IPS DF 6.9 (cell line): ENCODE results near the gene ANTXR1.

Source experiments
- DNase-seq: peaks from one replicate; pipeline ENCODE4 v3.0.0-alpha.2; 2013; ENCODE audit warnings: low read depth, low spot score
- H3K27ac ChIP-seq: one replicate; pipeline ENCODE4 v1.5.1; 2013; ENCODE audit warnings: low read length, control low read depth
- H3K27me3 ChIP-seq: 2 replicates; pipeline ENCODE4 v1.6.1; 2013; ENCODE audit warnings: mild to moderate bottlenecking, low read length; ENCODE audit not compliant: control insufficient read depth, insufficient read depth
- H3K36me3 ChIP-seq: 2 replicates; pipeline ENCODE4 v1.6.1; 2013; ENCODE audit warnings: low read length; ENCODE audit not compliant: control insufficient read depth, insufficient read depth
- H3K4me1 ChIP-seq: 2 replicates; pipeline ENCODE4 v1.6.1; 2013; ENCODE audit warnings: low read length; ENCODE audit not compliant: control insufficient read depth, insufficient read depth
- H3K4me3 ChIP-seq: 2 replicates; pipeline ENCODE4 v1.5.1; 2013; ENCODE audit warnings: mild to moderate bottlenecking, low read length
- H3K9me3 ChIP-seq: 2 replicates; pipeline ENCODE4 v1.6.1; 2013; ENCODE audit warnings: low read length, inconsistent platforms; ENCODE audit not compliant: control insufficient read depth, insufficient read depth
- WGBS: extraction: QIAGEN DNeasy Blood & Tissue Kit; methylation state at CpG from one replicate; pipeline ENCODE4 v1.1.7; 2013; ENCODE audit warnings: mixed read lengths, missing lambda C conversion rate; ENCODE audit not compliant: insufficient read length, insufficient coverage; 5-methylcytosine and 5-hydroxymethylcytosine counted together

Gene ANTXR1

GRCh38 chr2:69216535-69217332 is 203.8 kb downstream of the ANTXR1 start:
- H3K9me3 ChIP-seq = no peaks in the 10 kb centered on the region
- no peaks in the 10 kb centered on the region for H3K36me3 ChIP-seq
- H3K27ac ChIP-seq = no peak overlapping the region
- no peak for DNase-seq
- H3K27me3 ChIP-seq = no peaks in the 10 kb centered on the region
- H3K4me3 ChIP-seq = no peak overlapping the region
- no CpG with 5 or more reads among the region's 4 CpGs for WGBS
- H3K4me1 ChIP-seq = 0 out of 2 replicates have a peak, but pooled peaks cover 1% of the 10 kb centered on the region

GRCh38 chr2:69217333-69218080 is 204.5 kb downstream of the ANTXR1 start:
- Histone ChIP-seq H3K9me3 (no peaks in the 10 kb centered on the region), H3K4me1 (no peaks in the 10 kb centered on the region), H3K4me3 (no peak overlapping the region), H3K27ac (no peak overlapping the region), H3K27me3 (no peaks in the 10 kb centered on the region), H3K36me3 (no peaks in the 10 kb centered on the region)
- no peak for DNase-seq
- no CpG with 5 or more reads among the region's 4 CpGs for WGBS

- H3K27ac ChIP-seq = no peak overlapping the region
- no peaks in the 10 kb centered on the region for H3K4me1 ChIP-seq
Observed at GRCh38 chr2:69221512-69221911, 208.5 kb downstream of the ANTXR1 start.

GRCh38 chr2:69221960-69222751 is 209.2 kb downstream of the ANTXR1 start:
- Histone ChIP-seq H3K27ac (no peak overlapping the region), H3K4me1 (no peaks in the 10 kb centered on the region), H3K4me3 (no peak overlapping the region), H3K36me3 (no peaks in the 10 kb centered on the region), H3K9me3 (no peaks in the 10 kb centered on the region), H3K27me3 (no peaks in the 10 kb centered on the region)
- WGBS = no CpG with 5 or more reads among the region's 6 CpGs
- DNase-seq = no peak

More at GRCh38 chr2:69221512-69221911, 208.5 kb downstream of the ANTXR1 start:
- no peak for DNase-seq
- no peaks in the 10 kb centered on the region for H3K36me3 ChIP-seq
- no peaks in the 10 kb centered on the region for H3K27me3 ChIP-seq
- H3K9me3 ChIP-seq = no peaks in the 10 kb centered on the region
- H3K4me3 ChIP-seq = no peak overlapping the region

GRCh38 chr2:69222953-69223658 is 210.1 kb downstream of the ANTXR1 start:
- no CpG with 5 or more reads among the region's 3 CpGs for WGBS
- DNase-seq = no peak
- no peak overlapping the region for H3K27ac ChIP-seq
- no peak overlapping the region for H3K4me3 ChIP-seq
- no peaks in the 10 kb centered on the region for H3K36me3 ChIP-seq
- H3K9me3 ChIP-seq = no peaks in the 10 kb centered on the region
- H3K27me3 ChIP-seq = no peaks in the 10 kb centered on the region
- H3K4me1 ChIP-seq = no peaks in the 10 kb centered on the region

- WGBS = no CpG with 5 or more reads among the region's 6 CpGs
- no peak for DNase-seq
Observed at GRCh38 chr2:69223759-69224511, 211.0 kb downstream of the ANTXR1 start.

GRCh38 chr2:69224512-69224837 is 211.5 kb downstream of the ANTXR1 start:
- H3K9me3 ChIP-seq = no peaks in the 10 kb centered on the region
- H3K36me3 ChIP-seq = no peaks in the 10 kb centered on the region
- H3K4me3 ChIP-seq = no peak overlapping the region
- no peak for DNase-seq
- no peak overlapping the region for H3K27ac ChIP-seq
- no peaks in the 10 kb centered on the region for H3K4me1 ChIP-seq
- no CpG with 5 or more reads among the region's 3 CpGs for WGBS
- no peaks in the 10 kb centered on the region for H3K27me3 ChIP-seq

More at GRCh38 chr2:69223759-69224511, 211.0 kb downstream of the ANTXR1 start:
- no peaks in the 10 kb centered on the region for H3K4me1 ChIP-seq
- no peak overlapping the region for H3K4me3 ChIP-seq
- H3K27me3 ChIP-seq = no peaks in the 10 kb centered on the region
- no peaks in the 10 kb centered on the region for H3K9me3 ChIP-seq
- no peaks in the 10 kb centered on the region for H3K36me3 ChIP-seq
- no peak overlapping the region for H3K27ac ChIP-seq

GRCh38 chr2:69225933-69226332 is 213.0 kb downstream of the ANTXR1 start:
- WGBS = no CpG with 5 or more reads among the region's 2 CpGs
- no peaks in the 10 kb centered on the region for H3K36me3 ChIP-seq
- H3K4me1 ChIP-seq = no peaks in the 10 kb centered on the region
- H3K4me3 ChIP-seq = no peak overlapping the region
- no peaks in the 10 kb centered on the region for H3K9me3 ChIP-seq
- no peaks in the 10 kb centered on the region for H3K27me3 ChIP-seq
- no peak for DNase-seq
- H3K27ac ChIP-seq = no peak overlapping the region

- H3K9me3 ChIP-seq = no peaks in the 10 kb centered on the region
- H3K27me3 ChIP-seq = no peaks in the 10 kb centered on the region
- no peak overlapping the region for H3K27ac ChIP-seq
- DNase-seq = no peak
- no peaks in the 10 kb centered on the region for H3K4me1 ChIP-seq
- H3K4me3 ChIP-seq = no peak overlapping the region
- WGBS = no CpG with 5 or more reads among the region's 3 CpGs
- no peaks in the 10 kb centered on the region for H3K36me3 ChIP-seq
Observed at GRCh38 chr2:69226903-69227302, 213.9 kb downstream of the ANTXR1 start.
